HUES48 (cell line): ENCODE measurements around the gene DGKI.
"Not testable (repeated sequence)": the region's sequence is repeated elsewhere in the genome, so short reads cannot be mapped to it uniquely, and the experiment has no call there.

Experiments used
- H3K27ac ChIP-seq: one replicate; pipeline ENCODE4 v1.7.0; 2013; ENCODE audit warnings: low read depth, low read length, inconsistent platforms
- H3K27me3 ChIP-seq: 2 replicates; pipeline ENCODE4 v1.6.1; 2013; ENCODE audit warnings: mild to moderate bottlenecking, low read length; ENCODE audit not compliant: control insufficient read depth, insufficient read depth
- H3K36me3 ChIP-seq: 2 replicates; pipeline ENCODE4 v1.6.1; 2013; ENCODE audit warnings: low read length; ENCODE audit not compliant: control insufficient read depth, insufficient read depth
- H3K4me1 ChIP-seq: 2 replicates; pipeline ENCODE4 v1.6.1; 2013; ENCODE audit warnings: mild to moderate bottlenecking, low read length; ENCODE audit not compliant: control insufficient read depth, insufficient read depth
- H3K4me3 ChIP-seq: 2 replicates; pipeline ENCODE4 v1.5.1; 2013; ENCODE audit warnings: mild to moderate bottlenecking, low read depth, low read length
- H3K9ac ChIP-seq: 2 replicates; pipeline ENCODE4 v1.6.1; 2013; ENCODE audit warnings: mild to moderate bottlenecking, low read depth, low read length, moderate library complexity
- H3K9me3 ChIP-seq: 2 replicates; pipeline ENCODE4 v1.6.1; 2013; ENCODE audit warnings: low read length; ENCODE audit not compliant: control insufficient read depth, insufficient read depth

Gene DGKI

GRCh38 chr7:137734221-137734620 is 112.6 kb downstream of the DGKI start:
- no peak overlapping the region for H3K27ac ChIP-seq
- no peaks in the 10 kb centered on the region for H3K36me3 ChIP-seq
- no peaks in the 10 kb centered on the region for H3K9me3 ChIP-seq
- H3K9ac ChIP-seq: no peak overlapping the region
- no peaks in the 10 kb centered on the region for H3K27me3 ChIP-seq
- H3K4me3 ChIP-seq: no peak overlapping the region
- H3K4me1 ChIP-seq: 0 out of 2 replicates have a peak, but pooled peaks cover 4% of the 10 kb centered on the region

GRCh38 chr7:137732168-137732567 is 114.6 kb downstream of the DGKI start:
- 0 out of 2 replicates have a peak, but pooled peaks cover 4% of the 10 kb centered on the region for H3K4me1 ChIP-seq
- H3K4me3 ChIP-seq: no peak overlapping the region
- no peaks in the 10 kb centered on the region for H3K36me3 ChIP-seq
- H3K27me3 ChIP-seq: no peaks in the 10 kb centered on the region
- no peak overlapping the region for H3K9ac ChIP-seq
- H3K27ac ChIP-seq: no peak overlapping the region
- H3K9me3 ChIP-seq: no peaks in the 10 kb centered on the region

- Histone ChIP-seq H3K9me3 (no peaks in the 10 kb centered on the region), H3K4me3 (no peak overlapping the region), H3K4me1 (0 out of 2 replicates have a peak, but pooled peaks cover 3% of the 10 kb centered on the region), H3K9ac (no peak overlapping the region), H3K27ac (no peak overlapping the region), H3K36me3 (no peaks in the 10 kb centered on the region), H3K27me3 (no peaks in the 10 kb centered on the region)
Measured at GRCh38 chr7:137731436-137731835, 115.3 kb downstream of the DGKI start.

- Histone ChIP-seq H3K4me3 (no peak overlapping the region), H3K9ac (no peak overlapping the region), H3K9me3 (no peaks in the 10 kb centered on the region), H3K27ac (no peak overlapping the region), H3K36me3 (no peaks in the 10 kb centered on the region), H3K27me3 (no peaks in the 10 kb centered on the region), H3K4me1 (peaks cover 15% of the 10 kb centered on the region)
Measured at GRCh38 chr7:137728426-137728825, 118.3 kb downstream of the DGKI start.

GRCh38 chr7:137727413-137727812 is 119.4 kb downstream of the DGKI start:
- Histone ChIP-seq H3K4me1 (peaks cover 15% of the 10 kb centered on the region), H3K9me3 (no peaks in the 10 kb centered on the region), H3K27me3 (no peaks in the 10 kb centered on the region), H3K36me3 (no peaks in the 10 kb centered on the region), H3K9ac (no peak overlapping the region), H3K4me3 (no peak overlapping the region), H3K27ac (no peak overlapping the region)

GRCh38 chr7:137718355-137718754 is 128.4 kb downstream of the DGKI start:
- H3K9ac ChIP-seq: no peak overlapping the region
- H3K4me3 ChIP-seq: no peak overlapping the region
- H3K36me3 ChIP-seq: no peaks in the 10 kb centered on the region
- H3K9me3 ChIP-seq: no peaks in the 10 kb centered on the region
- peaks cover 42% of the 10 kb centered on the region for H3K4me1 ChIP-seq
- H3K27me3 ChIP-seq: no peaks in the 10 kb centered on the region
- peak overlapping the region; percentile 93 for H3K27ac ChIP-seq

GRCh38 chr7:137717811-137718271 is 128.9 kb downstream of the DGKI start:
- Histone ChIP-seq H3K27me3 (no peaks in the 10 kb centered on the region), H3K36me3 (no peaks in the 10 kb centered on the region), H3K27ac (peak overlapping the region; percentile 93), H3K9ac (no peak overlapping the region), H3K9me3 (no peaks in the 10 kb centered on the region), H3K4me1 (peaks cover 42% of the 10 kb centered on the region), H3K4me3 (no peak overlapping the region)

GRCh38 chr7:137717045-137717444 is 129.7 kb downstream of the DGKI start:
- Histone ChIP-seq H3K9ac (no peak overlapping the region), H3K27ac (peak overlapping the region; percentile 93), H3K4me1 (peaks cover 42% of the 10 kb centered on the region), H3K27me3 (no peaks in the 10 kb centered on the region), H3K4me3 (no peak overlapping the region), H3K36me3 (no peaks in the 10 kb centered on the region), H3K9me3 (no peaks in the 10 kb centered on the region)

GRCh38 chr7:137716061-137716460 is 130.7 kb downstream of the DGKI start:
- no peak overlapping the region for H3K4me3 ChIP-seq
- no peaks in the 10 kb centered on the region for H3K36me3 ChIP-seq
- no peak overlapping the region for H3K27ac ChIP-seq
- no peaks in the 10 kb centered on the region for H3K27me3 ChIP-seq
- H3K9me3 ChIP-seq: no peaks in the 10 kb centered on the region
- peaks cover 46% of the 10 kb centered on the region for H3K4me1 ChIP-seq
- no peak overlapping the region for H3K9ac ChIP-seq

- no peak overlapping the region for H3K27ac ChIP-seq
- H3K4me1 ChIP-seq: peaks cover 49% of the 10 kb centered on the region
- H3K9me3 ChIP-seq: no peaks in the 10 kb centered on the region
- H3K4me3 ChIP-seq: no peak overlapping the region
- no peaks in the 10 kb centered on the region for H3K27me3 ChIP-seq
- no peak overlapping the region for H3K9ac ChIP-seq
- no peaks in the 10 kb centered on the region for H3K36me3 ChIP-seq
Measured at GRCh38 chr7:137715533-137715932, 131.2 kb downstream of the DGKI start.

GRCh38 chr7:137715121-137715520 is 131.7 kb downstream of the DGKI start:
- H3K9me3 ChIP-seq: no peaks in the 10 kb centered on the region
- H3K27me3 ChIP-seq: no peaks in the 10 kb centered on the region
- no peaks in the 10 kb centered on the region for H3K36me3 ChIP-seq
- H3K9ac ChIP-seq: no peak overlapping the region
- peaks cover 49% of the 10 kb centered on the region for H3K4me1 ChIP-seq
- H3K27ac ChIP-seq: no peak overlapping the region
- H3K4me3 ChIP-seq: no peak overlapping the region

- not testable (repeated sequence) for H3K4me3 ChIP-seq, H3K27me3 ChIP-seq, H3K9ac ChIP-seq, H3K27ac ChIP-seq, H3K9me3 ChIP-seq, H3K4me1 ChIP-seq, H3K36me3 ChIP-seq
Measured at GRCh38 chr7:137706330-137706729, 140.4 kb downstream of the DGKI start.
